ENCODE results near the gene KSR1.

- TF ChIP-seq YY1 (IDR thresholded peaks at IDR 0.05; ENCODE audit: low read depth) (no peak), EGR1 (IDR thresholded peaks at IDR 0.05) (peak; percentile 62), MAX (IDR thresholded peaks at IDR 0.05) (no peak), TAF1 (IDR thresholded peaks at IDR 0.05; ENCODE audit: low read depth) (no peak), ZBTB7A (IDR thresholded peaks at IDR 0.05; ENCODE audit: low read depth) (no peak), CEBPB (IDR thresholded peaks at IDR 0.05) (no peak)
Observed at GRCh38 chr17:27553019-27553511, 96.8 kb downstream of the KSR1 start.
